H1 (cell line): ENCODE data around the gene SMARCB1. TPM values are rescaled to one million over a fixed set of nuclear protein-coding genes. Genes with fewer than 3 reads are reported as not detected.

Experiments
- CTCF ChIA-PET: fragments of 300-600 bp; sonication (Branson Sonifier 250); formaldehyde crosslinking; loops from one replicate; lab custom pipeline; 2021; ENCODE audit not compliant: partially characterized antibody; lab: Charles Lee
- POLR2A ChIA-PET: fragments of 300-600 bp; sonication (Branson Sonifier 250); formaldehyde crosslinking; loops from one replicate; lab custom pipeline; 2021; ENCODE audit warnings: inconsistent platforms; ENCODE audit not compliant: partially characterized antibody; lab: Charles Lee
- DNase-seq, 2 experiments: peaks; one replicate each; pipeline versions ENCODE4 v3.0.0 to v3.0.0-alpha.2; 2010 to 2022; ENCODE audit warnings: low spot score in 2 of 2, low read depth in 1 of 2, mixed read lengths in 1 of 2
- FAIRE-seq: peaks from 2 replicates; lab custom pipeline; 2011; peaks lifted over from hg19 to GRCh38; lab: Jason Lieb, UNC
- H2AFZ ChIP-seq: 2 replicates; pipeline ENCODE4 v1.8.1; 2012; ENCODE audit warnings: low read length, inconsistent platforms
- H2AK5ac ChIP-seq: 2 replicates; pipeline ENCODE4 v1.6.1; 2013; ENCODE audit warnings: low read depth, low read length
- H2BK120ac ChIP-seq: replicated peaks from 2 replicates; pipeline ENCODE3; 2013; ENCODE audit warnings: low read depth, low read length, inconsistent platforms
- H2BK12ac ChIP-seq: 2 replicates; pipeline ENCODE4 v1.6.1; 2013; ENCODE audit warnings: low read depth, low read length
- H2BK15ac ChIP-seq: 2 replicates; pipeline ENCODE4 v1.6.1; 2013; ENCODE audit warnings: low read length
- H2BK20ac ChIP-seq: 2 replicates; pipeline ENCODE4 v1.6.1; 2013; ENCODE audit warnings: low read length
- H2BK5ac ChIP-seq: 2 replicates; pipeline ENCODE4 v1.6.1; 2013; ENCODE audit warnings: low read depth, low read length
- H3K14ac ChIP-seq: 2 replicates; pipeline ENCODE4 v1.6.1; 2013; ENCODE audit warnings: inconsistent platforms; ENCODE audit not compliant: insufficient read length
- H3K18ac ChIP-seq: 2 replicates; pipeline ENCODE4 v1.6.1; 2013; ENCODE audit warnings: low read length; ENCODE audit errors: extremely low read depth
- H3K23ac ChIP-seq: 2 replicates; pipeline ENCODE4 v1.6.1; 2013; ENCODE audit warnings: inconsistent platforms; ENCODE audit not compliant: insufficient read length
- H3K23me2 ChIP-seq: 2 replicates; pipeline ENCODE4 v1.6.1; 2013; ENCODE audit warnings: low read depth, low read length
- H3K27ac ChIP-seq: 2 replicates; pipeline ENCODE4 v1.6.1; 2011; ENCODE audit warnings: low read depth, low read length, inconsistent platforms
- H3K27me3 ChIP-seq, 4 experiments: replicated peaks in 1 of 4; 1 replicate in 1 of 4; 2 replicates in 3 of 4; pipeline versions ENCODE4 v1.6.1 to v1.8.1; 2011 to 2013; ENCODE audit warnings: low read length in 3 of 4, mild to moderate bottlenecking in 3 of 4, inconsistent platforms in 2 of 4, mixed read lengths in 2 of 4, moderate library complexity in 1 of 4; ENCODE audit not compliant: control insufficient read depth in 3 of 4, insufficient read depth in 3 of 4; ENCODE audit errors: extremely low read depth in 1 of 4
- H3K36me3 ChIP-seq, 4 experiments: 2 replicates each; pipeline versions ENCODE4 v1.6.1 to v1.8.1; 2011 to 2013; ENCODE audit warnings: mild to moderate bottlenecking in 4 of 4, low read length in 3 of 4, moderate library complexity in 2 of 4, control low read depth in 1 of 4, inconsistent platforms in 1 of 4; ENCODE audit not compliant: insufficient read depth in 4 of 4, control insufficient read depth in 2 of 4
- H3K4ac ChIP-seq: replicated peaks from 2 replicates; pipeline ENCODE3; 2013; ENCODE audit warnings: low read length, low read depth, mixed read lengths, inconsistent platforms; ENCODE audit not compliant: insufficient read length
- H3K4me1 ChIP-seq, 4 experiments: replicated peaks in 1 of 4; 1 replicate in 1 of 4; 2 replicates in 3 of 4; pipeline versions ENCODE4 v1.6.1 to v1.8.1; 2011 to 2013; ENCODE audit warnings: low read length in 3 of 4, inconsistent platforms in 2 of 4, mixed read lengths in 1 of 4; ENCODE audit not compliant: insufficient read depth in 4 of 4, control insufficient read depth in 3 of 4
- H3K4me2 ChIP-seq, 2 experiments: 2 replicates each; pipeline versions ENCODE4 v1.6.1 to v1.8.1; 2011 to 2013; ENCODE audit warnings: low read depth in 2 of 2, low read length in 2 of 2, control low read depth in 1 of 2, inconsistent platforms in 1 of 2, mild to moderate bottlenecking in 1 of 2; ENCODE audit not compliant: insufficient read depth in 1 of 2
- H3K4me3 ChIP-seq, 4 experiments: fragments of 200-600, 300-600 bp in 1 of 4; sonication (generic), shearing (Covaris generic), sonication (Bioruptor Twin) in 1 of 4; 2 replicates each; pipeline versions ENCODE4 v1.5.1 to v1.8.1; 2011 to 2016; ENCODE audit warnings: low read length in 4 of 4, low read depth in 3 of 4, control low read depth in 2 of 4, inconsistent platforms in 2 of 4, mild to moderate bottlenecking in 2 of 4, mixed read lengths in 1 of 4, moderate library complexity in 1 of 4; ENCODE audit not compliant: insufficient read depth in 2 of 4; ENCODE audit errors: extremely low read depth in 1 of 4
- H3K56ac ChIP-seq: replicated peaks from 2 replicates; pipeline ENCODE3; 2013; ENCODE audit warnings: low read depth, mild to moderate bottlenecking, mixed read lengths, low read length, inconsistent platforms; ENCODE audit not compliant: insufficient read length
- H3K79me1 ChIP-seq: 2 replicates; pipeline ENCODE4 v1.6.1; 2013; ENCODE audit warnings: low read depth, low read length, control low read depth
- H3K79me2 ChIP-seq, 2 experiments: 2 replicates each; pipeline versions ENCODE4 v1.6.1 to v1.8.1; 2012 to 2013; ENCODE audit warnings: low read length in 2 of 2, mild to moderate bottlenecking in 2 of 2, inconsistent platforms in 1 of 2; ENCODE audit not compliant: insufficient read depth in 2 of 2, control insufficient read depth in 1 of 2
- H3K9ac ChIP-seq, 4 experiments: replicated peaks in 1 of 4; 1 replicate in 1 of 4; 2 replicates in 3 of 4; pipeline versions ENCODE4 v1.6.1 to v1.8.1; 2011 to 2013; ENCODE audit warnings: low read depth in 3 of 4, low read length in 3 of 4, control low read depth in 2 of 4, mild to moderate bottlenecking in 2 of 4, moderate library complexity in 2 of 4, inconsistent platforms in 1 of 4; ENCODE audit errors: extremely low read depth in 1 of 4
- H3K9me3 ChIP-seq, 2 experiments: 2 replicates each; pipeline versions ENCODE4 v1.6.1 to v1.8.1; 2012 to 2013; ENCODE audit warnings: mild to moderate bottlenecking in 2 of 2, moderate library complexity in 2 of 2, control low read depth in 1 of 2, inconsistent platforms in 1 of 2, low read depth in 1 of 2, low read length in 1 of 2, mixed read lengths in 1 of 2; ENCODE audit not compliant: insufficient read depth in 2 of 2
- H4K20me1 ChIP-seq, 2 experiments: replicated peaks in 1 of 2; 2 replicates each; pipeline versions ENCODE3 to v1.8.1; 2011 to 2013; ENCODE audit warnings: inconsistent platforms in 2 of 2, low read length in 2 of 2, mild to moderate bottlenecking in 1 of 2; ENCODE audit not compliant: insufficient read depth in 2 of 2, control insufficient read depth in 1 of 2
- H4K5ac ChIP-seq: 2 replicates; pipeline ENCODE4 v1.6.1; 2013; ENCODE audit warnings: low read length, low read depth, mixed read lengths, inconsistent platforms; ENCODE audit not compliant: insufficient read length
- H4K8ac ChIP-seq: 2 replicates; pipeline ENCODE4 v1.8.0; 2013; ENCODE audit warnings: mild to moderate bottlenecking, moderate library complexity, low read length, inconsistent platforms; ENCODE audit not compliant: insufficient read depth; ENCODE audit errors: extremely low read depth
- H4K91ac ChIP-seq: replicated peaks from 2 replicates; pipeline ENCODE3; 2013; ENCODE audit warnings: low read length, mixed read lengths, inconsistent platforms; ENCODE audit not compliant: insufficient read length
- CREB1 ChIP-seq: IDR thresholded peaks from 2 replicates; pipeline ENCODE4 v1.6.1; 2012; ENCODE audit warnings: inconsistent platforms
- CTBP2 ChIP-seq: IDR thresholded peaks from 2 replicates; pipeline ENCODE4 v1.7.0; 2011; ENCODE audit warnings: borderline replicate concordance, mild to moderate bottlenecking, moderate library complexity, mixed read lengths, low read length; ENCODE audit not compliant: insufficient read depth, insufficient read length
- NRF1 ChIP-seq: IDR thresholded peaks from 2 replicates; pipeline ENCODE4 v1.6.1; 2011; ENCODE audit warnings: mild to moderate bottlenecking, low read depth, low read length, improper control_type of control experiment
- RXRA ChIP-seq: IDR thresholded peaks from 2 replicates; pipeline ENCODE4 v1.6.1; 2011; ENCODE audit warnings: low read depth, mild to moderate bottlenecking, low read length, moderate library complexity; ENCODE audit not compliant: insufficient read depth
- SAP30 ChIP-seq: fragments of 300-600 bp; sonication (generic); IDR thresholded peaks from 2 replicates; pipeline ENCODE4 v1.7.1; 2012; ENCODE audit warnings: low read length, moderate library complexity, mild to moderate bottlenecking, inconsistent platforms; ENCODE audit not compliant: insufficient read depth, insufficient replicate concordance
- SIX5 ChIP-seq: IDR thresholded peaks from 2 replicates; pipeline ENCODE4 v1.6.1; 2011; ENCODE audit warnings: mild to moderate bottlenecking, low read depth, low read length
- SP4 ChIP-seq: IDR thresholded peaks from 2 replicates; pipeline ENCODE4 v1.6.1; 2012; ENCODE audit warnings: low read length, inconsistent platforms
- WGBS, 2 experiments: shearing (Covaris generic) in 1 of 2; methylation state at CpG; one replicate each; pipeline versions ENCODE4 v1.1.6 to v1.1.7; 2013 to 2015; ENCODE audit warnings: low lambda C conversion rate in 2 of 2, mixed read lengths in 2 of 2, inconsistent platforms in 1 of 2, low coverage in 1 of 2, missing lambda C conversion rate in 1 of 2; ENCODE audit not compliant: insufficient replicate concordance in 2 of 2, insufficient coverage in 1 of 2, insufficient read length in 1 of 2; ENCODE audit errors: extremely low coverage in 1 of 2, missing lambda C conversion rate in 1 of 2; 5-methylcytosine and 5-hydroxymethylcytosine counted together
- polyA plus RNA-seq, 7 experiments: library from polyadenylated mRNA; depleted of rRNA in 3 of 7; stranded (reverse) in 5 of 7; unstranded in 2 of 7; fragments of >200 nt in 5 of 7; fragments of 200-250 nt in 2 of 7; gene quantifications; 1 replicate in 5 of 7; 2 replicates in 1 of 7; 4 replicates in 1 of 7; pipeline versions ENCODE4 v1.2.1 to v1.2.3, GENCODE V29; 2011 to 2013; ENCODE audit warnings: missing spikeins in 2 of 7, mixed read lengths in 2 of 7
- total RNA-seq: library from RNA; stranded (reverse); fragmentation: NEBNext Ultra II Directional; extraction: Animal tissue kit (Norgen Biotek cat#: 25700); gene quantifications from 2 replicates; pipeline ENCODE4 v1.2.1, GENCODE V29; 2021
- TF ChIP-seq, protein P1 (sequence below): IDR thresholded peaks from 2 replicates; pipeline ENCODE4 v1.6.1; 2012; ENCODE audit warnings: inconsistent platforms
- TF ChIP-seq, protein P2 (sequence below), 3 experiments: IDR thresholded peaks; 1 replicate in 2 of 3; 2 replicates in 1 of 3; pipeline versions ENCODE4 v1.5.1 to v1.6.1; 2011; ENCODE audit warnings: low read length in 3 of 3, mild to moderate bottlenecking in 3 of 3, inconsistent platforms in 2 of 3, low read depth in 1 of 3, moderate library complexity in 1 of 3; ENCODE audit not compliant: insufficient read depth in 1 of 3; ENCODE audit errors: control extremely low read depth in 1 of 3

Gene SMARCB1
- total and polyA plus RNA-seq, 2 of the 8 experiments (the other 6 are each of a cell fraction or from before 2014, with no cell fraction given), result 116 to 145 TPM

DNA sequence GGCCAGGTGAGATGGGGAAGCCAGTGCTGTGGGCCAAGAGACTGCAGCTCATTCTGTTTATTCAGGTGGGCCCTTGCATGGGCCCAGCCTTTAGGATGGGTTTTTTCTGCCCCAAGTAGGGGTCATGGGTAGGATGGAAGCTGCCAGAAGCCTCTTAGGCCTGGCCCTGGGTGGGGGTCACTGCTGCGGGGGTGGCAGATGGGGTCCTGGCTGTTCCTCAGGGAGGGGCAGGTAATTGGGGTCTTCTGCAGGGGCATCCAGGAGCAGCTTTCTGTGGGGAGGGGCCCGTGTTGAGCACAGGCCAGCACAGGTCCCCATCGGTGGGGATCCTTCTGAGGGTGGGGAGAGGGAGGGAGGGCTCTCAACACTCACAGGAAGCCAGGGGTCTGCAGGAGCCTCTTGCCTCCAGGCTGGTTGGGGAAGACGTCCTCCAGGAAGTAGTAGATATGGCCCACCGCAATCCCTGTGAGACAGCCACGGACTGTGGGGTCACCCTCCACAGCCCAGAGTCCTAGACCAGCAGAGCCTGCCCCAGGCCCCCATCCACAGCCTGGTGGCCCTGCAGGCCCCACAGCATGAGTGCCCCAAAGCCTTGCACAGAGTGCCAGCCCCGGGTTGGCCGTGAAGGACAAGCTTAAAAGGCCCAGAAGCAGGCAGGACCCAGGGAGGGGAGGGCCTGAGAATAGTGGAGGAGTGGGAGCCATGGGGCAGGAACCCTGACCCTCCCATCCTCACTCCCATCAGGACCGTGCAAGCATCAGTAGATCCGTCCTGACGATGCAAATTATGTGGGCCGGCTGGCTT is 50.1 kb downstream of the SMARCB1 start:
- Histone ChIP-seq H3K27me3 (peaks cover 0 to 2% (median under 1%) of the 10 kb centered on the region in 4 experiments; a peak in 2 of 7 replicates), H3K4me1 (peaks cover 0 to 11% (median 7%) of the 10 kb centered on the region in 4 experiments; a peak in 5 of 7 replicates), H3K14ac (no peak overlapping the region), H3K56ac (no peak overlapping the region), H3K23me2 (peaks cover 12% of the 10 kb centered on the region; the same call in 1 of the 2 replicates), H4K5ac (no peak overlapping the region), H4K20me1 (peaks cover 6 to 20% of the 10 kb centered on the region in 2 experiments), H3K79me2 (no peaks in the 10 kb centered on the region), H2AK5ac (no peak overlapping the region), H2BK5ac (no peak overlapping the region), H3K18ac (no peak overlapping the region), H3K23ac (no peak overlapping the region), H4K91ac (no peak overlapping the region), H3K4me2 (no peak overlapping the region; a peak in 1 of 4 replicates), H3K36me3 (peaks cover 0 to 15% (median 9%) of the 10 kb centered on the region in 4 experiments; a peak in 4 of 8 replicates), H2BK120ac (no peak overlapping the region), H2BK20ac (no peak overlapping the region), H2BK15ac (no peak overlapping the region), H4K8ac (no peak overlapping the region), H3K27ac (no peak overlapping the region), H3K9ac (no peak overlapping the region), H3K79me1 (peaks cover 4% of the 10 kb centered on the region; the same call in 1 of the 2 replicates), H2AFZ (no peak overlapping the region), H3K4ac (no peak overlapping the region), H2BK12ac (no peak overlapping the region), H3K4me3 (no peak overlapping the region), H3K9me3 (no peaks in the 10 kb centered on the region)
- no peak for DNase-seq
- POLR2A ChIA-PET, result interaction anchor here (1.9 to 2.0 kb wide), 3 partner anchors 12 to 15 kb away, joined by 6 to 8 read pairs (median 7); no protein-coding TSS in a partner anchor
- no peak for FAIRE-seq
- CTCF ChIA-PET, result interaction anchor here (0.5 to 3.2 kb wide), 3 partner anchors 9 to 30 kb away, joined by 3 to 12 read pairs (median 3); no protein-coding TSS in a partner anchor
- WGBS, 2 experiments, result 88% methylated on average over 9 of the region's 12 CpGs; no CpG with 5 or more reads in 1 of the 2 experiments
- no peak for TF ChIP-seq SAP30
- TF ChIP-seq, protein P1, sequence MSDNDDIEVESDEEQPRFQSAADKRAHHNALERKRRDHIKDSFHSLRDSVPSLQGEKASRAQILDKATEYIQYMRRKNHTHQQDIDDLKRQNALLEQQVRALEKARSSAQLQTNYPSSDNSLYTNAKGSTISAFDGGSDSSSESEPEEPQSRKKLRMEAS, result no peak
- TF ChIP-seq CREB1, result no peak
- no peak for TF ChIP-seq SIX5
- no peak for TF ChIP-seq RXRA
- TF ChIP-seq CTBP2, result no peak
- TF ChIP-seq SP4, result no peak
- TF ChIP-seq, protein P2, sequence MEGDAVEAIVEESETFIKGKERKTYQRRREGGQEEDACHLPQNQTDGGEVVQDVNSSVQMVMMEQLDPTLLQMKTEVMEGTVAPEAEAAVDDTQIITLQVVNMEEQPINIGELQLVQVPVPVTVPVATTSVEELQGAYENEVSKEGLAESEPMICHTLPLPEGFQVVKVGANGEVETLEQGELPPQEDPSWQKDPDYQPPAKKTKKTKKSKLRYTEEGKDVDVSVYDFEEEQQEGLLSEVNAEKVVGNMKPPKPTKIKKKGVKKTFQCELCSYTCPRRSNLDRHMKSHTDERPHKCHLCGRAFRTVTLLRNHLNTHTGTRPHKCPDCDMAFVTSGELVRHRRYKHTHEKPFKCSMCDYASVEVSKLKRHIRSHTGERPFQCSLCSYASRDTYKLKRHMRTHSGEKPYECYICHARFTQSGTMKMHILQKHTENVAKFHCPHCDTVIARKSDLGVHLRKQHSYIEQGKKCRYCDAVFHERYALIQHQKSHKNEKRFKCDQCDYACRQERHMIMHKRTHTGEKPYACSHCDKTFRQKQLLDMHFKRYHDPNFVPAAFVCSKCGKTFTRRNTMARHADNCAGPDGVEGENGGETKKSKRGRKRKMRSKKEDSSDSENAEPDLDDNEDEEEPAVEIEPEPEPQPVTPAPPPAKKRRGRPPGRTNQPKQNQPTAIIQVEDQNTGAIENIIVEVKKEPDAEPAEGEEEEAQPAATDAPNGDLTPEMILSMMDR (IDR thresholded peaks at IDR 0.05; ENCODE audit: control extremely low read depth in 1 of 3, insufficient read depth in 1 of 3, low read depth in 1 of 3, low read length in 3 of 3), result no peak
- TF ChIP-seq NRF1, result no peak
